GM10248 (cell line): ENCODE results near the gene MOB1B.

Experiments used
- CTCF ChIA-PET: fragments of 300-600 bp; sonication (Branson Sonifier 250); formaldehyde crosslinking; extraction: SDS; loops from one replicate; lab custom pipeline; 2021; ENCODE audit warnings: antibody characterized with exemption; lab: Yijun Ruan, JAX
- POLR2A ChIA-PET: fragments of 350-650 bp; sonication (Branson Sonifier 250); formaldehyde crosslinking; extraction: SDS; loops from one replicate; lab custom pipeline; 2020; ENCODE audit warnings: antibody characterized with exemption; lab: Yijun Ruan, JAX
- DNase-seq: peaks from one replicate; pipeline ENCODE4 v3.0.0; 2012; ENCODE audit errors: extremely low spot score
- CTCF ChIP-seq: IDR thresholded peaks from 2 replicates; pipeline ENCODE4 v1.5.1; 2012; ENCODE audit warnings: mild to moderate bottlenecking, low read depth; ENCODE audit errors: extremely low read depth, missing control alignments, control extremely low read depth

MOB1B gene

GRCh38 chr4:70945452-70946055 lies 43.4 kb downstream of the MOB1B start:
- TF ChIP-seq CTCF, result no peak
- ChIA-PET CTCF (interaction anchor here (1.1 to 2.7 kb wide), 6 partner anchors 12 to 274 kb away, joined by 3 to 7 read pairs (median 4); partner anchors contain the start of gene MOB1B), POLR2A (no interaction called here)
- DNase-seq, result no peak

GRCh38 chr4:70946939-70947338 lies 44.8 kb downstream of the MOB1B start:
- no peak for TF ChIP-seq CTCF
- ChIA-PET POLR2A (no interaction called here), CTCF (interaction anchor here (0.9 kb wide), 1 partner anchor 11 kb away, joined by 4 read pairs; no protein-coding TSS in a partner anchor)
- no peak for DNase-seq

- CTCF ChIA-PET, result interaction anchor here (1.2 to 2.8 kb wide), 4 partner anchors 11 to 37 kb away, joined by 3 to 12 read pairs (median 4); no protein-coding TSS in a partner anchor
- peak; percentile 31 for DNase-seq
Measured at GRCh38 chr4:70948665-70949260, 46.6 kb downstream of the MOB1B start.

GRCh38 chr4:70954032-70954431 lies 51.9 kb downstream of the MOB1B start:
- CTCF ChIA-PET, result no interaction called here
- POLR2A ChIA-PET, result no interaction called here
- DNase-seq, result no peak
- TF ChIP-seq CTCF, result no peak

More at GRCh38 chr4:70948665-70949260, 46.6 kb downstream of the MOB1B start:
- POLR2A ChIA-PET, result no interaction called here
- no peak for TF ChIP-seq CTCF

GRCh38 chr4:70956549-70957210 lies 54.5 kb downstream of the MOB1B start:
- no peak for DNase-seq
- POLR2A ChIA-PET, result no interaction called here
- CTCF ChIA-PET, result interaction anchor here (0.9 to 3.0 kb wide), 3 partner anchors 10 to 102 kb away, joined by 3 to 12 read pairs (median 5); no protein-coding TSS in a partner anchor
- TF ChIP-seq CTCF, result no peak

GRCh38 chr4:70958681-70959080 lies 56.5 kb downstream of the MOB1B start:
- TF ChIP-seq CTCF, result no peak
- DNase-seq, result no peak
- CTCF ChIA-PET, result interaction anchor here (1.4 to 3.0 kb wide), 4 partner anchors 9 to 13 kb away, joined by 4 to 12 read pairs (median 8); no protein-coding TSS in a partner anchor
- POLR2A ChIA-PET, result no interaction called here
